Suprapubic skin (tissue), 3 donors: ENCODE data around the gene ZBTB20.

ENCODE experiments used
- EP300 ChIP-seq: sonication (generic); formaldehyde crosslinking; IDR thresholded peaks from one replicate; pipeline ENCODE4 v1.6.1; 2017; ENCODE audit warnings: antibody characterized with exemption
- POLR2A ChIP-seq, 2 donors: fragments of 450-650 bp; IDR thresholded peaks; one replicate each; pipeline ENCODE4 v1.6.1; 2017; ENCODE audit warnings: antibody characterized with exemption in 2 of 2, mild to moderate bottlenecking in 2 of 2, moderate library complexity in 2 of 2
- TF ChIP-seq, protein P1 (sequence below), 2 donors: fragments of 200-600 bp in 1 of 2; fragments of 450-650 bp in 1 of 2; sonication (generic) in 1 of 2; IDR thresholded peaks; one replicate each; pipeline ENCODE4 v1.5.1; 2016 to 2019; ENCODE audit warnings: antibody characterized with exemption in 2 of 2, mild to moderate bottlenecking in 1 of 2, moderate library complexity in 1 of 2

DNA sequence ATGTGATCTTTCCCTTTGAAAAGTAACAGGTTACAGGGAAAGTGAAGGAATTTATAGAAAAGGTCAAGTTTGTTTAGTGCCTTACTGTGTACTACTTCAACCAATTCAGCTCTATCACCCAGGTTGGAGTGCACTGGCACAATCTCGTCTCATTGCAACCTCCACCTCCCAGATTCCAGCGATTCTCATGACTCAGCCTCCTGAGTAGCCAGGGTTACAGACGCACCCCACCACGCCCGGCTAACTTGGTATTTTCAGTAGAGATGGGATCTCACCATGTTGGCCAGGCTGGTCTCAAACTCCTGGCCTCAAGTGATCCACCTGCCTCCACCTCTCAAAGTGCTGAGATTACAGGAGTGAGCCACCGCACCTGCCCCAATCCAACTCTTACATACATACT lies 279.7 kb downstream of the ZBTB20 start:
- TF ChIP-seq, protein P1, sequence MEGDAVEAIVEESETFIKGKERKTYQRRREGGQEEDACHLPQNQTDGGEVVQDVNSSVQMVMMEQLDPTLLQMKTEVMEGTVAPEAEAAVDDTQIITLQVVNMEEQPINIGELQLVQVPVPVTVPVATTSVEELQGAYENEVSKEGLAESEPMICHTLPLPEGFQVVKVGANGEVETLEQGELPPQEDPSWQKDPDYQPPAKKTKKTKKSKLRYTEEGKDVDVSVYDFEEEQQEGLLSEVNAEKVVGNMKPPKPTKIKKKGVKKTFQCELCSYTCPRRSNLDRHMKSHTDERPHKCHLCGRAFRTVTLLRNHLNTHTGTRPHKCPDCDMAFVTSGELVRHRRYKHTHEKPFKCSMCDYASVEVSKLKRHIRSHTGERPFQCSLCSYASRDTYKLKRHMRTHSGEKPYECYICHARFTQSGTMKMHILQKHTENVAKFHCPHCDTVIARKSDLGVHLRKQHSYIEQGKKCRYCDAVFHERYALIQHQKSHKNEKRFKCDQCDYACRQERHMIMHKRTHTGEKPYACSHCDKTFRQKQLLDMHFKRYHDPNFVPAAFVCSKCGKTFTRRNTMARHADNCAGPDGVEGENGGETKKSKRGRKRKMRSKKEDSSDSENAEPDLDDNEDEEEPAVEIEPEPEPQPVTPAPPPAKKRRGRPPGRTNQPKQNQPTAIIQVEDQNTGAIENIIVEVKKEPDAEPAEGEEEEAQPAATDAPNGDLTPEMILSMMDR (IDR thresholded peaks at IDR 0.05): no peak
- no peak for TF ChIP-seq EP300
- TF ChIP-seq POLR2A (IDR thresholded peaks at IDR 0.05): no peak
